CD4-positive, alpha-beta T cell (primary cell): ENCODE measurements around the gene CCT7. TPM values are rescaled to one million over a fixed set of nuclear protein-coding genes. Genes with fewer than 3 reads are reported as not detected.

Experiments used
- ATAC-seq: fragments of 200-7000 bp; cut with Tn5 transposase; one replicate; pipeline ENCODE4 v1.10.0; 2022; ENCODE audit warnings: mild to moderate bottlenecking; ENCODE audit not compliant: poor library complexity
- CTCF ChIA-PET: fragments of 350-600 bp; sonication (Branson Sonifier 250); formaldehyde crosslinking; loops from one replicate; lab custom pipeline; 2021; ENCODE audit warnings: antibody characterized with exemption, inconsistent platforms; lab: Charles Lee
- POLR2A ChIA-PET: fragments of 350-600 bp; sonication (Branson Sonifier 250); formaldehyde crosslinking; loops from one replicate; lab custom pipeline; 2021; ENCODE audit warnings: antibody characterized with exemption, inconsistent platforms; lab: Charles Lee
- DNase-seq, 14 experiments: peaks; one replicate each; pipeline ENCODE4 v3.0.0-alpha.2; 2013 to 2020; ENCODE audit warnings: mixed read lengths in 2 of 14
- H3K27ac ChIP-seq, 2 donors: one replicate each; pipeline versions ENCODE4 v1.5.1 to v1.7.0; 2013; ENCODE audit warnings: low read length in 2 of 2, low read depth in 1 of 2, mild to moderate bottlenecking in 1 of 2
- H3K27me3 ChIP-seq, 2 experiments: 1 replicate in 1 of 2; 2 replicates in 1 of 2; pipeline versions ENCODE4 v1.6.1 to v1.7.0; 2013; ENCODE audit warnings: low read length in 2 of 2, control low read depth in 1 of 2, mild to moderate bottlenecking in 1 of 2, moderate library complexity in 1 of 2; ENCODE audit not compliant: insufficient read depth in 2 of 2, control insufficient read depth in 1 of 2
- H3K36me3 ChIP-seq: one replicate; pipeline ENCODE4 v1.6.1; 2013; ENCODE audit warnings: low read length, control low read depth; ENCODE audit not compliant: insufficient read depth
- H3K4me1 ChIP-seq: one replicate; pipeline ENCODE4 v1.6.1; 2013; ENCODE audit warnings: low read length, control low read depth; ENCODE audit not compliant: insufficient read depth
- H3K4me3 ChIP-seq: one replicate; pipeline ENCODE4 v1.5.1; 2013; ENCODE audit warnings: mild to moderate bottlenecking, low read length, moderate library complexity
- H3K9me3 ChIP-seq, 2 experiments: 1 replicate in 1 of 2; 2 replicates in 1 of 2; pipeline versions ENCODE4 v1.6.1 to v1.7.0; 2013; ENCODE audit warnings: low read length in 2 of 2, mild to moderate bottlenecking in 2 of 2, control low read depth in 1 of 2, moderate library complexity in 1 of 2; ENCODE audit not compliant: control insufficient read depth in 1 of 2, insufficient read depth in 1 of 2
- H3K27ac Mint-ChIP-seq: one replicate; pipeline ENCODE4 v1.8.0; 2020; ENCODE audit warnings: mixed read lengths
- H3K27me3 Mint-ChIP-seq: one replicate; pipeline ENCODE4 v1.8.0; 2021; ENCODE audit warnings: mixed read lengths
- H3K36me3 Mint-ChIP-seq: one replicate; pipeline ENCODE4 v1.8.0; 2021; ENCODE audit warnings: low read depth, mixed read lengths
- H3K4me1 Mint-ChIP-seq: one replicate; pipeline ENCODE4 v1.8.0; 2021; ENCODE audit warnings: low read depth, mixed read lengths
- H3K4me3 Mint-ChIP-seq: one replicate; pipeline ENCODE4 v1.8.0; 2020; ENCODE audit warnings: mild to moderate bottlenecking, mixed read lengths
- H3K9me3 Mint-ChIP-seq: one replicate; pipeline ENCODE4 v1.8.0; 2020; ENCODE audit warnings: mixed read lengths
- CTCF ChIP-seq: fragments of 200-600 bp; IDR thresholded peaks from one replicate; pipeline ENCODE4 v1.8.0; 2022; ENCODE audit warnings: antibody characterized with exemption, mild to moderate bottlenecking
- intact Hi-C, 2 experiments: fragments of 100-400 bp; cut with DNase I in 1 of 2; cut with micrococcal nuclease in 1 of 2; formaldehyde crosslinking; loops; one replicate each; pipeline versions ENCODE4 v1.15.1 to v1.9.0; 2023 to 2025; cut with DNase I, micrococcal nuclease
- total RNA-seq, 174 experiments: library from RNA in 2 of 174; stranded (reverse) in 2 of 174; gene quantifications; one replicate each; pipeline ENCODE4 v1.2.3 and lab custom pipeline; 2021 to 2026

Gene CCT7
- total RNA-seq, 2 experiments from 2014 or later: 86.9 to 96.9 TPM

DNA sequence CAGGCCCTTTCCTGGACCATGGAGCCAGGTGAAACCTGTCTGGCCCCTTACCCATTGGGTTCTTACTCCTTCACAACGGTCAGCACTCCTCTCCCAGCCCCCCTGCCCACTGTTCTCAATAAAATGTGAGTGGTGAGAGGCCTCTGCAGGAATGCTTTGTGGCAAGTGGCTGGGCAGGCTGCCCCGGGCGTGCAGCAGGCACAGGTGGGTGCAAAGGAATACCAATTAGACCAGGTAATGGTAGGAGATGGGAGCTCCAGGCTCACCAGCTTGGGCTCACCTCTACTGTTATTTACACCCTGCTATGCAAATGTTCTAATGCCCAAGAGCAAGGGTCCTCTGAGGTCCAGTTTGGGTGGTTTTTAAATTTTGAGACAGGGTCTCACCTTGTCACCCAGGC lies 7.0 kb upstream of the CCT7 start:
- Histone ChIP-seq H3K4me3 (no peak overlapping the region), H3K4me1 (no peaks in the 10 kb centered on the region), H3K27me3 (no peaks in the 10 kb centered on the region), H3K27ac (no peak overlapping the region), H3K36me3 (peaks cover 37% of the 10 kb centered on the region), H3K9me3 (no peaks in the 10 kb centered on the region)
- DNase-seq (no peak), ATAC-seq (no peak)
- Mint-ChIP-seq H3K4me3 (no peak overlapping the region), H3K27me3 (no peaks in the 10 kb centered on the region), H3K27ac (no peak overlapping the region), H3K9me3 (no peaks in the 10 kb centered on the region), H3K36me3 (peaks cover 36% of the 10 kb centered on the region), H3K4me1 (no peaks in the 10 kb centered on the region)
- intact Hi-C loops: no loop called here
- TF ChIP-seq CTCF: no peak
- CTCF ChIA-PET: no interaction called here
- POLR2A ChIA-PET: no interaction called here

GRCh38 chr2:73228631-73229030 lies 5.5 kb upstream of the CCT7 start:
- ChIA-PET CTCF (no interaction called here), POLR2A (no interaction called here)
- H3K36me3 ChIP-seq: peaks cover 22% of the 10 kb centered on the region
- H3K27me3 ChIP-seq: no peaks in the 10 kb centered on the region
- H3K4me1 Mint-ChIP-seq: peaks cover 10% of the 10 kb centered on the region
- H3K4me3 ChIP-seq: no peak overlapping the region
- no peaks in the 10 kb centered on the region for H3K27me3 Mint-ChIP-seq
- ATAC-seq: no peak
- intact Hi-C loops: no loop called here
- DNase-seq: no peak
- no peak overlapping the region for H3K4me3 Mint-ChIP-seq
- peaks cover 10% of the 10 kb centered on the region for H3K4me1 ChIP-seq
- no peaks in the 10 kb centered on the region for H3K9me3 ChIP-seq
- H3K27ac ChIP-seq: no peak overlapping the region
- no peaks in the 10 kb centered on the region for H3K9me3 Mint-ChIP-seq
- H3K27ac Mint-ChIP-seq: no peak overlapping the region
- no peak for TF ChIP-seq CTCF
- peaks cover 24% of the 10 kb centered on the region for H3K36me3 Mint-ChIP-seq

DNA sequence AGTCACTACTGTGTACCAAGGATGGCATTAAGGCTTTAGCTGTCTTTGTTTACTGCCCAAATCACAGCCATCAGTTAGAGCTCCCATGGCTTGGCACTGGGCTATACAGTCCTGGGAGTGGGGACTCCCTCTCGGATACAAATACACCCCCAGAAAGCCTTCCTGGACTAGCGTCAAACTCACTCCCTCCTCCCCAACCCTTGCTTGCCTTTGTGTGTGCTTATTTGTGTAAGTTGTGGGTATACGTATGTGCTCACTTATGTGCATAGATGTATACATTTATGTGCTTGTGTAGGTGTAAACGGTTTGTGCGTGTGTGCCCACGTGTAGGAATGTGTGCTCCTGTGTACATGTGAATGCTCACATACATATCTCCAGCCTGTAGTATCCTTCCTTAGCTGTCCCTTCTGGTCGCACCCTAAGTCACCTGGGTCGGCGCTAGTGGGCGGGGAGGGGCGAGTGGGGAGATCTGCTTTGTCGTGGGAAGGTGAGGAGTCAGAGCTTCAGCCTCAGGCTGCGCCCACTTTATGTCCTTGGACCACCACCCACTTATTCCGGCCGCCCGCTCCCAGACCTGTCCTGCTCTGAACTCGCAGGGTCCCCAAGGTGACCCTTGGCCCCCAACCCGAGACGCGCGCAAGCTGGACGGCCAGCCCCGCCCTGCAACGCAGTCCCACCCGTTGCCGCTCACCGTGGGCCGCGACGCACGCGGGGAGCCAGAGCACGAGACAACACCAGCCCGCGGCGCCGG lies 1.5 kb upstream of the CCT7 start:
- Histone ChIP-seq H3K9me3 (no peaks in the 10 kb centered on the region), H3K27ac (peak overlapping the region in 1 of 2 donors; percentile 90), H3K4me3 (peak overlapping the region; percentile 98), H3K27me3 (no peaks in the 10 kb centered on the region), H3K4me1 (peaks cover 39% of the 10 kb centered on the region), H3K36me3 (peaks cover 2% of the 10 kb centered on the region)
- Mint-ChIP-seq H3K4me1 (peaks cover 46% of the 10 kb centered on the region), H3K27ac (peak overlapping the region; percentile 98), H3K4me3 (peak overlapping the region; percentile 96), H3K9me3 (no peaks in the 10 kb centered on the region), H3K27me3 (no peaks in the 10 kb centered on the region), H3K36me3 (peaks cover 22% of the 10 kb centered on the region)
- no peak for ATAC-seq
- DNase-seq: peak in 9 of 14 experiments; percentile 11 to 57 (median 21)
- no peak for TF ChIP-seq CTCF
- intact Hi-C loops: loop anchor here (1.0 to 10.0 kb wide), 6 partner anchors 60 to 1222 kb away; partner anchors contain the start of genes ALMS1 (in 2 of the 2), INO80B (in 2 of the 2), SFXN5 (in 2 of the 2) and WBP1 (in 2 of the 2)
- POLR2A ChIA-PET: interaction anchor here (0.8 to 3.9 kb wide), 18 partner anchors 9 to 1225 kb away, joined by 3 to 46 read pairs (median 10); partner anchors contain the start of genes ALMS1, EGR4, FBXO41 and SFXN5
- CTCF ChIA-PET: interaction anchor here (1.1 to 5.8 kb wide), 4 partner anchors 20 to 504 kb away, joined by 3 to 31 read pairs (median 19); partner anchors contain the start of genes SMYD5 and TPRKB
